HG03097 (cell line): ENCODE results near the gene RAP1GDS1.
A peak's percentile ranks its signal among the peaks of the same experiment; 100 is the strongest.
"Not testable (repeated sequence)": the region's sequence is repeated elsewhere in the genome, so short reads cannot be mapped to it uniquely, and the experiment has no call there.

Experiments used
- ATAC-seq: cut with Tn5 transposase; IDR thresholded peaks from one replicate; pipeline ENCODE4 v1.9.1; 2021; ENCODE audit not compliant: unreplicated experiment, low FRiP score

The RAP1GDS1 gene

DNA sequence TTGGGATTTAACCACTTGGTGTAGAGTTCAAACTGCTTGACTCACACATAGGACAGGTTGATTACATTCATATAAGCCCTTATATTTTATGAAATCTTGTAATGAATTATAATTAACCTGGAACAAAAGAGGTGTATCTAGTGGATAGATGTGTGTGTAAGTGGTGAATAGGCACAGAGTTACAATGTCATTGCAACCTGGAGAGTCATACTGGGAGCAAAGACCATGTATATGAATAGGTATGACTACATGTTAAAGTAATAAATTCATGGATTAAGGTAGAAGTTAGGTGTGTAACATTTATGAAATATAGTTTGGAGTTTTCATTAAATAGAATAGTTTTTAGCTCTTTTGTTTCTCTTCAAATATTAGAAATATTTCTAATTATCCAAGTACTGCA is 26.1 kb downstream of the RAP1GDS1 start:
- no peak for ATAC-seq

DNA sequence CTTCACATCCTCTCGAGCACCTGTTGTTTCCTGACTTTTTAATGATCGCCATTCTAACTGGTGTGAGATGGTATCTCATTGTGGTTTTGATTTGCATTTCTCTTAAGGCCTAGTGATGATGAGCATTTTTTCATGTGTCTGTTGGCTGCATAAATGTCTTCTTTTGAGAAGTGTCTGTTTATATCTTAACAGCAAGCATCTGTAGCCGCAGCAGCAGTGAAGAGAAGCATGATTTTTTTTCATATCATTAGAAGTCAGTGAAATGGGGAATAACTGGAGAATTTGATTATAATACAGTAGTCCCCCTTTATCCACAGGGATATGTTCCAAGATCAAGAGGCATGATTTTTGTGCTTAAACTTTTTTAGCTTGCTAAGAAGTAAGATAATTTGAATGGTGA is 27.5 kb downstream of the RAP1GDS1 start:
- ATAC-seq = not testable (repeated sequence)

DNA sequence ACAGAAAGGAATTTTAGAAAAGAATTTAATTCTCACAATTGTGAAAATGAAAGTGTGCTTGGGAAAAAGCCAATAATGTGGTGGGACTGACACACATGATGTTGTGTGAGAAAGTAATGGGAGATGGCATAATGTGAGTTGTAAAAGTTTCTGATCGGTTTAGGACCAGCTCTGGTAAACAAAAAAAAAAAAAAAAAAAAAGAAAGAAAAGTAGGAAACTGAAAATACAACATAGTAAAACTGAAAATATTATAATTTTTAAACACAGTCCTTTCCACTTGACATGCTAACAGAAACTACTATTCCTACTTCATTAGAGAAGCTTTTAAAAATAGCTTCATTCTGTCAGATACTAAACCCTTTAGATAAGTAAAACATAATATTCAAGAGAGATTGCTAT is 28.2 kb downstream of the RAP1GDS1 start:
- ATAC-seq = peak; percentile 58

- no peak for ATAC-seq
These were observed 29.3 kb downstream of the RAP1GDS1 start for GRCh38 chr4:98290511-98290910.

DNA sequence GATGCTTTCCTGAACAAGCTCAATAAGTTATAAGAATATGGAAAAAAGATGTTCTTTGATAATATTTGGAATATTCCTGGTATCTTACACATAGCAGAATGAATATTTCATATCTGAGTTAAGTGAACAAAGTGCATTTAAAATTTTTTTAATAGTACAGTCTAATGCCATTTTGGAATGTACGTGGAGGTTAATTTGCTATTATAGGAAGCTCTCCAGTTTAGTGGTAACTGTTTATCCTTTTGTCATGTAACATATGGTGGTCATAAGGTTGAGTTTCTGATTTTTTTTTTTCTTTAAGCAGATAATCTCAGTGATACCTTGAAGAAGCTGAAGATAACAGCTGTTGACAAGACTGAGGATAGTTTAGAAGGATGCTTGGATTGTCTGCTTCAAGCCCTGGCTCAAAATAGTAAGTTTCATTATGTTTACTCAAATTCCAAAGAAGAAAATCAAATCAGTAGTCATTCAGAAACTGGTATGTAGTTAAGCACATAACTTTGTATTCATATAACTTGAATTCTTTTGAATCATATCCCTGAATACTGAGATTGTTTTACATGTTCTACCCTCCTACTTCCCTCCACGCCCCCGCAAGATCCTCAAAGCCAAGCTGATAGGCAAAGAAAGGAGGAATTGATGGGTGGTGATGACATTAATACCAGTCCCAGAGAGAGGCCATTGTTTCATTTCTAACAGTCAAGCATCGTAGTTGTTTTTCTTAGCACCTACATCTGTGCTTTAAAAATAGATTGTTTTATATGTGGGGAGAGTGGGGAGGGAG is 32.1 kb downstream of the RAP1GDS1 start:
- no peak for ATAC-seq

DNA sequence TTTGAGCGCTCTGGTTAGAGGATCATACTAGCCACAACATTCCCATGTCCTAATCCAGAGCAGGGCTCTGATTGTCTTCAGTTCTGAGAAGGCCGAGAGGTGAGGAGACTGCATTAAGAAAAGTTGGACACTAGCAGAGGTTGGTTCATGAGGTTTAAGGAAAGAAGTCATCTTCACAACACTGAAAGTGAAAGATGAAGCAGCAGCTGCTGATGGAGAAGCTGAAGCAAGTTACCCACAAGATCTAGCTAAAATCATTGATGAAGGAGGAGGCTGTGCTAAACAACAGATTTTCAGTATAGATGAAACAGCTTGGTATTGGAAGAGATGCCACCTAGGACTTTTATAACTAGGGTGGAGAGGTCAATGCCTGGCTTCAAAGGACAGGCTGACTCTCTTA is 36.8 kb downstream of the RAP1GDS1 start:
- peak; percentile 69 for ATAC-seq

GRCh38 chr4:98300706-98301105 is 39.5 kb downstream of the RAP1GDS1 start:
- no peak for ATAC-seq

- ATAC-seq = no peak
These were observed 44.4 kb downstream of the RAP1GDS1 start for GRCh38 chr4:98305576-98305975.

DNA sequence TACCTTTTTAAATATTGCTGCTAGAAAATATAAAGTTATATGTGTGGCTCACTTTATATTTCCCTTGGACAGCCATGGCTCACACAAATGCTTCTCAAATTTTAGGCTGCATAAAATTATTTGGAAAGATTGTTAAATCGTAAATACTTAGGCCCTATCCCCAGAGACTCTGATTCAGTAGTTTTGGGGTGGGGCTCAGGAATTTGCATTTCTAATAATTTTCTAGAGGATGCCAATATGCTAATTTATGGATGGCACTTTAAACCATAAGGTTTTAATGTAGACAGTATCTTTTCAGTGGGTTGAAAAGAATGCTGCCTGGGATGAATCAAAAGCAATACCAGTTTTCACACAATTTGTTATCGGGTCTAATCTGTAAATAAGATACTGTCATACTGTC is 49.7 kb downstream of the RAP1GDS1 start:
- ATAC-seq = no peak

DNA sequence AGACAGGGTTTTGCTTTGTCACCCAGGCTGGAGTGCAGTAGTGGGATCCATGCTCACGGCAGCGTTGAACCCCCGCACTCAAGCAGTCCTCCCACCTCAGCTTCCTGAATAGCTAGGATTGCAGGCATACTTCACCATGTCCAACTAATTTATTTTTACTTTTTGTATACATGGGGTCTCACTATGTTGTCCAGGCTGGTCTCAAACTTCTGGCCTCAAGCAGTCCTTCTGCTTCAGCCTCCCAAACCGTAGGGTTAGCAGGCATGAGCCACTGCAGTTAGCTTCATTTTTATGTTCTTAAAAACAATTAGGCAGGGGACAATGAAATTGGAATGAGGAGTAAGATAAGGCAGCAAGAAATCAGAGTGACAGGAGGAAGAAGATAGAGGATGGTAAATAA is 50.5 kb downstream of the RAP1GDS1 start:
- ATAC-seq = no peak

DNA sequence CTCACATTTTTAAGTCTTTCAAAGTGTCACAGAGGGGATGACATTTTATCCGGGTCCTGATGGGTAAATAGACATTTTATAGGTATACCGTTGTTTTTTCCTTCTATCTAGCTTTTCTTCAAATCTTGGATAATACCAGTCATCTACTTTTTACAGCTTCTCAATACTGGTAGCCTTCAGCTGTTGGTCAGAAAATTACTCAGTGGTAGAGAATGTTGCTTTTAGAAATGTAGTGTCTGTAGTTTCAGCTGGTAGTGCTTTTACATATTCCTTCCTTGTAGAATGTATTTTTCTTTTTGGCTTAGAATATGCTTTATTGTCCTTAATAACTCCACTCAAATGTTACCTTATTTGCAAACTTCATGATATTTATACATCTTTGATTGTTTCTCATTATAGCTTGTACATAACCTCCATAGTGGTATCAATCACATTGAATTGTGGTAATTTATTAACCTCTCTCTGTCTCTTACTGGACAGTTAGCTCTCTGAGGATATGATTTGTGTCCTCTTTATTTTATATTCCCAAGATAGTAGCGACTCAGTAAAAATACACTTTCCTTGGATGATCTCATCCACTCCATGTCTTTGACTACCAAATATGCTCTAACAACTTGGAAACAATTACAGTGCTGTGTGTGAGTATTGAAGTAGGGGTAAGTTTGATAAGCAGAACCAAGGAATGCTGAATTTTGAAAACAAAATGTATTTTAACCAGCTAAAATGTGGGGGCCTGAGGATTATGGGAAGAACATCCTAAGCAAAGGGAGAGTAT is 53.8 kb downstream of the RAP1GDS1 start:
- ATAC-seq = no peak

GRCh38 chr4:98318521-98318920 is 57.3 kb downstream of the RAP1GDS1 start:
- ATAC-seq = no peak

DNA sequence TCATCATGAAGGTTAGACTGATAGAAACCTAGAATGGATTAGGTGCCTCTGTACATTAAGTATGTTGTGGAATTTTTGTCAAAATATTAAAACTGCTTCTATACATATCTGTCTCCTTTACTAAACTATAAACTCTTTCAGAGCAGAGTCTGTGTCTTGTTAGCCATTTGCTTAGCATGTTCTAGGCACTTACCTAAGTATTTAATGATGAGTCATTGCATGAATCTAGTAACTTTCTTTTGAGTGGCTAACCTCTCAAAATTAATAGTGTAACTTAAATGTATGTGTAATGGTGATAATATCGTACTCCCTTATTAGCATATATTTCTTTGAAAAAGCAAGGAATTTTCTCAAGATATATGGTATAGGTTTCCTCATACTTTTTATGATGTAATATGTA is 57.8 kb downstream of the RAP1GDS1 start:
- no peak for ATAC-seq

- ATAC-seq = no peak
These were observed 65.0 kb downstream of the RAP1GDS1 start for GRCh38 chr4:98326168-98326567.

- ATAC-seq = no peak
These were observed 66.5 kb downstream of the RAP1GDS1 start for GRCh38 chr4:98327694-98328093.

GRCh38 chr4:98329879-98330640 is 68.9 kb downstream of the RAP1GDS1 start:
- not testable (repeated sequence) for ATAC-seq

DNA sequence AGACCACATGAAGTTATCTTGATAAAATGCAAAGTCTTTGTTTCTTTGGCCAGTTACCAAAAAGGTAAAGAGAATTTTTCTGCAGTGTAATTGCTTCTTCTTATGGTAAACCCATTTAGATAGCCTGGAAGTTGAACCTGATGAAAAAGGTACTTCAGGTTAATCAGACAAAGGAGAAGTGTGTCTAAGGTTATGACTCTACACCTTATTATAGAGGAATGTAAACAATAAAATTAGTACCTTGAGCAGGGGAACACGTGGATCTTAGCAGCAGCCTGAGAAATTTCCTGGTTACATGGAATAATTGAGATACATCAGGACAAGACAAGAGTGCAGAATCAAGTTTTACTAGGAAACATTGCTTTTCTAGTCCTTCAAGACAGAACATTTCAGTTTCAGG is 70.8 kb downstream of the RAP1GDS1 start:
- ATAC-seq = no peak

DNA sequence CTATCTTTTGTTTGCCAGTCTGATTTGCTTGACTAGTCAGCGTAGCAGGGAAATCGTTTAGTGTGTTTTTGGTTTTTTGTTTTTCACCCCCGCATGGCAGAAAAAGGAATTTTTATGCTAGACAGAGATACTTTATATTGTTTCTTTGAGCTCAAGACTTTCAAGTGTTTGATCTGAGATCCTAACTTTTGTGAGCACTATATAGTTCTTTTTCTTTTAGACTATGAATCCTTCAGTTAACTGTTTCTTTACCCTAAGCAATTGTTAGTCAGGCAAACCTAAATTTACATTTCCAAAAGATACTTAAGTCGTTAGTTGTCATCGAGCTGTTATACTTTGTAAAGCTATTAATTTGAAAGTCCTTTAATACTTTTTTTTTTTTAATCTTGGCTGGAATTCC is 73.3 kb downstream of the RAP1GDS1 start:
- no peak for ATAC-seq

DNA sequence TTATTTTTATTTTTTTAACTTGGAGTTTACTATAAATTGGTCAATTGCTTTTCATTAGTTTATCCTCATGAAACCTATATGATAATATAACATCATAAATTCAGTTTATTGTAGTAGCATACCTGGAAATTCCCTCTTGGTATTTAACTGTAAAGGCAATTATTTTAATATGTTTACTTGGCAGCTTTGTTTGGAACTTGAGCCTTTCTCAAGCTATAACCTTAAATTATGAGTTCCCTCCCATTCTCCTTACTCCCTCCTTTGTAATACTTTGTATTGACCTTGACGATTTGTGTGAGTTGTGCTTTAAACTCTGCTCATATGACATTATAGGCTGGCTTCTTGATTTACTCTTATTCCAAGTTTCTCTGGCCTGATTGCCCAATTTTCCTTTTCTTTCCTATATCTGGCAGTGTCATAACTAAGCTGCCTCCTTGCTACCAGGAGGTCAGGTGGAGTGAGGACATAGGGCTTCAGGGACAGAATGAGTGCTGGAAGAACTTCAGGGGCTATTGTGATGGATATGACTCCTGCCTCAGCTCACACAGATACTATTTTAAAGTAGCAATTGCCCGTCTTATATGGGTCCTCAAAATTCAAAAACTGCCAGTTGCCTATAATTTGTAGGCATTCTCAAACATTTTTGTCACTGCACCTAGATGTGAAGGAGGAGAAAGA is 77.7 kb downstream of the RAP1GDS1 start:
- ATAC-seq = no peak

GRCh38 chr4:98341309-98341708 is 80.1 kb downstream of the RAP1GDS1 start:
- ATAC-seq = no peak

GRCh38 chr4:98343626-98344025 is 82.4 kb downstream of the RAP1GDS1 start:
- ATAC-seq = no peak
